OCI-LY1 (cell line): ENCODE measurements around the gene EHD2.

Experiments
- CTCF ChIP-seq: fragments of 200-600 bp; sonication (generic), shearing (Covaris generic); IDR thresholded peaks from 2 replicates; pipeline ENCODE4 v1.5.1; 2017; ENCODE audit warnings: mild to moderate bottlenecking, antibody characterized with exemption, low read length, moderate library complexity, mixed read lengths
- EZH2 ChIP-seq: fragments of 200-600 bp; sonication (generic), shearing (Covaris generic); IDR thresholded peaks from 2 replicates; pipeline ENCODE4 v1.8.0; 2017; ENCODE audit warnings: borderline replicate concordance, mixed run types, mild to moderate bottlenecking, antibody characterized with exemption, low read length, moderate library complexity, mixed read lengths

- TF ChIP-seq CTCF (no peak), EZH2 (no peak)
Observed at GRCh38 chr19:47681388-47681787, 31.8 kb upstream of the EHD2 start.
